Left lung (tissue), 10 donors: ENCODE data around the gene RHOBTB1. TPM values are rescaled to one million over a fixed set of nuclear protein-coding genes. Genes with fewer than 3 reads are reported as not detected.

Experiments
- ATAC-seq: fragments of 200-7000 bp; cut with Tn5 transposase; one replicate; pipeline ENCODE4 v1.9.1; 2020; ENCODE audit warnings: moderate library complexity
- DNase-seq, 4 donors: peaks; one replicate each; pipeline ENCODE4 v3.0.0-alpha.2; 2013 to 2020
- H3K27ac ChIP-seq, 2 donors: fragments of 200-600 bp; sonication (generic) in 1 of 2; one replicate each; pipeline versions ENCODE4 v1.5.0 to v1.8.0; 2020 to 2021
- H3K27me3 ChIP-seq, 2 donors: fragments of 200-600 bp; sonication (generic) in 1 of 2; one replicate each; pipeline versions ENCODE4 v1.5.0 to v1.8.0; 2020 to 2021
- H3K36me3 ChIP-seq, 2 donors: fragments of 200-600 bp; sonication (generic) in 1 of 2; one replicate each; pipeline versions ENCODE4 v1.5.0 to v1.8.0; 2020 to 2021
- H3K4me1 ChIP-seq, 2 donors: fragments of 200-600 bp; one replicate each; pipeline ENCODE4 v1.8.0; 2021
- H3K4me3 ChIP-seq, 2 donors: fragments of 200-600 bp; sonication (generic) in 1 of 2; one replicate each; pipeline versions ENCODE4 v1.5.0 to v1.8.0; 2020 to 2021; ENCODE audit warnings: mild to moderate bottlenecking in 1 of 2
- H3K9me3 ChIP-seq, 2 donors: fragments of 200-600 bp; sonication (generic) in 1 of 2; one replicate each; pipeline versions ENCODE4 v1.5.0 to v1.8.0; 2020 to 2021
- intact Hi-C, 2 donors: fragments of 100-400 bp; cut with DNase I; formaldehyde crosslinking; loops; one replicate each; pipeline versions ENCODE4 v1.11.2 to v1.14.2; 2022
- polyA plus RNA-seq, 6 donors: library from polyadenylated mRNA; unstranded; fragments of 120-200 nt; gene quantifications; one replicate each; pipeline ENCODE4 v1.2.1, GENCODE V29; 2013; ENCODE audit not compliant: insufficient read length in 6 of 6
- total RNA-seq, 2 donors: library from RNA; stranded (reverse); fragmentation: NEBNext Ultra II Directional; extraction: Animal tissue kit (Norgen Biotek cat#: 25700); gene quantifications; one replicate each; pipeline ENCODE4 v1.2.1, GENCODE V29; 2021
- TF ChIP-seq, protein P1 (sequence below), 2 donors: fragments of 200-600 bp; sonication (generic) in 1 of 2; IDR thresholded peaks; one replicate each; pipeline versions ENCODE4 v1.5.0 to v1.8.0; 2021; ENCODE audit warnings: antibody characterized with exemption in 2 of 2
- donor health status: DM: no; HTN: yes; CAD: no.
- donor health status: DM: no; HTN: no; CAD: no.

RHOBTB1 gene
- total and polyA plus RNA-seq, 8 donors: 13.1 to 55.9 (median 52.5) TPM

DNA sequence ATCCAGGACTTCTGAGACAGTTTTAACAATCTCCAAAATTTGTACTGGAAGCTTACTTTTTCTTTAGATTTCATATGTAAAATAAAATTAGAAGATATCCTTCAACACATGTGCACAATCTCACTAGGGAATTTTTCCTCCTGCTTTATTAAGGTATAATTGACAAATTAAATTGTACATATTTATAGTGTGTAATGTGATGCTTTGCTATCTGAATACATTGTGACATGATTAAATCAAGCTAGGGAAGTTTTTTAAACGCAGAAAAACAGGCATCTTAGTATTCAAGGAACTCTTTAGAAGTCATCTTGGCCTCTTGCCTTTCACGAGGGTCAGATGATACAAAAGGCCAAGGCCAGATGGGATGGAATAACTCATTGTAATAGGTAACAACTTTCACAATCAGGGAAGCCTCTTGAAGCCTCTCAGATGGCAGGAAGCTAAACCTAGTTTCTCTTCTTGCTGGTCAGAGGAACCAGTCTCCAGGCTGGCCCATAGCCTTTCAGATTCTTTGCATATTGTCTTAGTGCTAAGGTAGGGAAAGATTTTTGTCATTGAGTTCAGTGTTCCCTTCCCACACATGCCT, 78.7 kb downstream of the RHOBTB1 start:
- Histone ChIP-seq H3K4me1 (no peaks in the 10 kb centered on the region), H3K36me3 (peaks cover 0 to 7% of the 10 kb centered on the region in 2 donors), H3K27me3 (no peaks in the 10 kb centered on the region), H3K9me3 (no peaks in the 10 kb centered on the region), H3K27ac (no peak overlapping the region), H3K4me3 (no peak overlapping the region)
- TF ChIP-seq, protein P1, sequence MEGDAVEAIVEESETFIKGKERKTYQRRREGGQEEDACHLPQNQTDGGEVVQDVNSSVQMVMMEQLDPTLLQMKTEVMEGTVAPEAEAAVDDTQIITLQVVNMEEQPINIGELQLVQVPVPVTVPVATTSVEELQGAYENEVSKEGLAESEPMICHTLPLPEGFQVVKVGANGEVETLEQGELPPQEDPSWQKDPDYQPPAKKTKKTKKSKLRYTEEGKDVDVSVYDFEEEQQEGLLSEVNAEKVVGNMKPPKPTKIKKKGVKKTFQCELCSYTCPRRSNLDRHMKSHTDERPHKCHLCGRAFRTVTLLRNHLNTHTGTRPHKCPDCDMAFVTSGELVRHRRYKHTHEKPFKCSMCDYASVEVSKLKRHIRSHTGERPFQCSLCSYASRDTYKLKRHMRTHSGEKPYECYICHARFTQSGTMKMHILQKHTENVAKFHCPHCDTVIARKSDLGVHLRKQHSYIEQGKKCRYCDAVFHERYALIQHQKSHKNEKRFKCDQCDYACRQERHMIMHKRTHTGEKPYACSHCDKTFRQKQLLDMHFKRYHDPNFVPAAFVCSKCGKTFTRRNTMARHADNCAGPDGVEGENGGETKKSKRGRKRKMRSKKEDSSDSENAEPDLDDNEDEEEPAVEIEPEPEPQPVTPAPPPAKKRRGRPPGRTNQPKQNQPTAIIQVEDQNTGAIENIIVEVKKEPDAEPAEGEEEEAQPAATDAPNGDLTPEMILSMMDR (IDR thresholded peaks at IDR 0.05): no peak
- DNase-seq (no peak), ATAC-seq (no peak)
- intact Hi-C loops: no loop called here

DNA sequence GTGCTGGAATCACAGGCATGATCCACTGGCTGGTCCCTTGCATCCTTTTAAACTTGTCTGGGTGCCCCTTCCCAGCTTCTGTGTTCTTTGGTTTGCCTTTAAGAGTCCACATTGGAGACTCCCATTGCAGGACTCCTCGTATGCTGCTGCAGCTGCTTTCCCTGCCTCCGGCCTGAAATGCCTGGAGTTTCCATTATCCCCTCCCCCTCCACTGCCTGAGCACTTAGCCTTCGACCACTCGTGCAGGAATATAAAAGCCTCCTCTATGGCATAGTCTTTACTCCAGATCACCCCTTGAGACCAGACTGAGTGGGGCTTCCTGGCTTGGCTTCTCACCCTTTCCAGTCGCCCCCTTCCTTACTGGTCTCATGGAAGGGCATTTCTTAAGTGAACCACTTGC, 80.2 kb downstream of the RHOBTB1 start:
- intact Hi-C loops: no loop called here
- TF ChIP-seq, protein P1 (IDR thresholded peaks at IDR 0.05): no peak
- no peak overlapping the region for H3K27ac ChIP-seq
- ATAC-seq: no peak
- no peak for DNase-seq
- no peaks in the 10 kb centered on the region for H3K9me3 ChIP-seq
- no peaks in the 10 kb centered on the region for H3K36me3 ChIP-seq
- H3K4me1 ChIP-seq: no peaks in the 10 kb centered on the region
- no peak overlapping the region for H3K4me3 ChIP-seq
- H3K27me3 ChIP-seq: no peaks in the 10 kb centered on the region

DNA sequence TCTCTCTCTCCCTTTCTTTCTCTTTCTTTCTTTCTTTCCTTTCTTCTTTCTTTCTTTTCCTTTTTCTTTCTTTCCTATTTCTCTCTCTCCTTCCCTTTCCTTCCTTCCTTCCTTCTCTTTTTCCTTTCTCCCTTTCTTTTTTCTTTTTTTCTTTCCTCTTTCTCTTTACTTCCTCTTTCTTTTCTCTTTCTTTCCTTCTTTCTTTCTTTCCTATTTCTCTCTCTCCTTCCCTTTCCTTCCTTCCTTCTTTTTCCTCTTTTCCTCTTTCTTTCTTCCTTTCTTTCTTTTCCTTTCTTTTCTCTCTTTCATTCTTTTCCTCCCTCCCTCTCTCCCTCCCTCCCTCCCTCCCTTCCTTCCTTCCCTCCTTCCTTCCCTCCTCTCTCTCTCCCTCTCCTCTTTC, 81.5 kb downstream of the RHOBTB1 start:
- ATAC-seq: no peak
- H3K27me3 ChIP-seq: no peaks in the 10 kb centered on the region
- H3K36me3 ChIP-seq: no peaks in the 10 kb centered on the region
- H3K4me3 ChIP-seq: no peak overlapping the region
- no peak for DNase-seq
- H3K9me3 ChIP-seq: no peaks in the 10 kb centered on the region
- intact Hi-C loops: no loop called here
- TF ChIP-seq, protein P1 (IDR thresholded peaks at IDR 0.05): no peak
- no peaks in the 10 kb centered on the region for H3K4me1 ChIP-seq
- no peak overlapping the region for H3K27ac ChIP-seq

DNA sequence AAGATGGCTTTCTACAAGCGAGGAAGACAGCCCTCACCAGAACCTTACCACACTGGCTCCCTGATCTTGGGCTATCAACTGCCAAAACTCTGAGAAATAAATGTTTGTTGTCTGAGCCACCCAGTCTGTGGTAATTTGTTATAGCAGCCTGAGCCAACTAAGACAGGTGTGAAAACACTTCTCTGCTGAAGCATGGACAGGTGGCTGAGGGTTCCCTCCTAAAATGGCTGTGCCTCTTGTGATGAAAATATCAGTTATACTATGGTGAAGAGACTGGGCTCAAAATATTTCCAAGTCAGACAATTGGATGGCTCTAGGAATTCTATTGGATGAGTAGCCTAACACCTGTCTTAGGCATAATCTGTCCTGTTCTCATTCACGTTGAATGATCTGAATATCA, 87.6 kb downstream of the RHOBTB1 start:
- Histone ChIP-seq H3K9me3 (no peaks in the 10 kb centered on the region), H3K27me3 (no peaks in the 10 kb centered on the region), H3K27ac (no peak overlapping the region), H3K36me3 (no peaks in the 10 kb centered on the region), H3K4me1 (no peaks in the 10 kb centered on the region), H3K4me3 (no peak overlapping the region)
- intact Hi-C loops: no loop called here
- no peak for ATAC-seq
- TF ChIP-seq, protein P1 (IDR thresholded peaks at IDR 0.05): no peak
- DNase-seq: no peak

DNA sequence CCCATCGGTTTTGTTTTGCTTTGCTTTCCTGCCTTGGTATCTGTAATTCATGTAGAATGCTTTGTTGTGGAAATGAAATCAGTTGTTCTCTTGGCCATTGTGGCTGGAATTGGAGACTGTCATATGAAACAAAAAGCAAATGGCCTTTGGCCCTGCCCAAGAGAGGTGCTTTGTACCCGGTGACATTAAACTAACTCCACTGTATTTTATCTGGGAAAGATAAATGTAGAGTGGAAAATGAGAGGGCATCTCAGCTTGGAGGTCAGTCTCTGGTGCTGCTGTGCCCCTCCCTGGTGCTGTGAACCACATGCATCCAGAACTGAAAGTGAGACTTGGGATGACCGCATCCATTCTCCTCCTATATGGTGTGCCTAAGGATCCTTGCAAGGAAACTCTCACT, 90.3 kb downstream of the RHOBTB1 start:
- H3K4me1 ChIP-seq: no peaks in the 10 kb centered on the region
- no peak overlapping the region for H3K4me3 ChIP-seq
- no peaks in the 10 kb centered on the region for H3K27me3 ChIP-seq
- peaks cover 0 to 2% of the 10 kb centered on the region in 2 donors for H3K9me3 ChIP-seq
- TF ChIP-seq, protein P1 (IDR thresholded peaks at IDR 0.05): no peak
- ATAC-seq (no peak), DNase-seq (no peak)
- no peak overlapping the region for H3K27ac ChIP-seq
- intact Hi-C loops: no loop called here
- no peaks in the 10 kb centered on the region for H3K36me3 ChIP-seq
